Measurements from ENCODE around the gene ENTPD1.

DNA sequence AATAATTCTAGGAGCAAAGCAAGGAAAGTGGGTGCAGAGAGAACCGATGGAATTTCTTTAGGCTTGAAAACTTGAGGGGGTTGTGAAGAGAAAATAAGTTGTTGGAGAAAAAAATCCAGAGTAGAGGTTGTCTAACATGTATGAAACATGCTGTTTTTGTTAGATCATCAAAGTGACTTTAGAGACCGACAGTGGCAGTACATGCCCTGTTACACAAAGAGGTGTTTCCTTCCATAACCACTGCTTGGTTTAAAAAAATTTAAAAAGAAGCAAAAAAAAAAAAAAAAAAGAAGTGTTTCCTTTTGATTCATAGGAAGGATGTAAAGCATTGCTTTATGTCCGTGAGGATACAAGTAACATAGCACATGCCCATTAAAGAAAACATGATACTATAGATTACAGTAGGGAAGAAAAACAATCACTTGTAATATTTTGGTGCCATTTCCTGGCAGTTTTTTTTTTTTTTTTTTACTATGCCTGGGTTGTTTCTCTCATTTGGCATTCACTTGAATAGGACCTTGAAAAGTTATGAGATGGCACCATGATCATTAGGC is 6.1 kb downstream of the ENTPD1 start:
- TF ChIP-seq POLR2A (IDR thresholded peaks at IDR 0.05) (no peak), EP300 (IDR thresholded peaks at IDR 0.05) (no peak)
- TF ChIP-seq, protein P1, sequence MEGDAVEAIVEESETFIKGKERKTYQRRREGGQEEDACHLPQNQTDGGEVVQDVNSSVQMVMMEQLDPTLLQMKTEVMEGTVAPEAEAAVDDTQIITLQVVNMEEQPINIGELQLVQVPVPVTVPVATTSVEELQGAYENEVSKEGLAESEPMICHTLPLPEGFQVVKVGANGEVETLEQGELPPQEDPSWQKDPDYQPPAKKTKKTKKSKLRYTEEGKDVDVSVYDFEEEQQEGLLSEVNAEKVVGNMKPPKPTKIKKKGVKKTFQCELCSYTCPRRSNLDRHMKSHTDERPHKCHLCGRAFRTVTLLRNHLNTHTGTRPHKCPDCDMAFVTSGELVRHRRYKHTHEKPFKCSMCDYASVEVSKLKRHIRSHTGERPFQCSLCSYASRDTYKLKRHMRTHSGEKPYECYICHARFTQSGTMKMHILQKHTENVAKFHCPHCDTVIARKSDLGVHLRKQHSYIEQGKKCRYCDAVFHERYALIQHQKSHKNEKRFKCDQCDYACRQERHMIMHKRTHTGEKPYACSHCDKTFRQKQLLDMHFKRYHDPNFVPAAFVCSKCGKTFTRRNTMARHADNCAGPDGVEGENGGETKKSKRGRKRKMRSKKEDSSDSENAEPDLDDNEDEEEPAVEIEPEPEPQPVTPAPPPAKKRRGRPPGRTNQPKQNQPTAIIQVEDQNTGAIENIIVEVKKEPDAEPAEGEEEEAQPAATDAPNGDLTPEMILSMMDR (IDR thresholded peaks at IDR 0.05), result no peak

All from upper lobe of left lung (tissue), 4 donors.